ENCODE results near the gene CAT.

Gene CAT

DNA sequence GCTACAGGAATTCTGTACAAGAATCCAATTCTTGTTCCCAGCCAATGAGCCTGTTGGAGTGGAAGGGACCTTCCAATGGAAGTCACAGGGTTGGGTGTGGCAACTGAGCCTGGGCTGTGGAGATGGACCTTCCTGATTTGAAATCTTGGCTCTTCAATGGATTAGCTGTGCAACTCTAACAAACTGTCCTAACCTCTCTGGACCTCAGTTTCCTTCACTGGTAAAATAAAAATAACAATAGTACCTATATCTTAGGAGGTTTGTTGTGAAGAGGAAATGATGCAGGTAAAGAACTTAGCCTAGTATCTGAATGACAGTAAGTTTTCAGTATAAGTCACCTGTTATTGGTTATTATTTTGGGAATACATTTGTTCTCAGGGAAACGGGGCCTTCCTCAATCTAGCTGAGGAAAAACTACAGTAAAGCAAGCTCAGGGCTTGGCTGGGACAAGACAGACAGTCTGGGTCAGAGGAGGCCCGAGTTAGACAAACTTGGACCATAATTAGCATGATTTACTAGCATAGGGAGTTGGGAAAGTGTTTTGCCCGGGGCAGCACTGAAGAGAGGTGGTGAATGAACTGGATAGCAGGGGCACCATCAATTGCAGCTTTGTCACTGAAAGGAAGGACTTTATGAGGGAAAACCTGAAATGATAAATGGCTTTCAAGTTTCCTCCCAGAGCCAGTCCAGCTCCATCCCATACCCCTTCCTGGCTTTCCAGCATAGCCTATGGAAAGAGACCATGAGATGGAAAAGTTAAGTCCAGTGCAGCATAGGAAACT is 61.2 kb downstream of the CAT start:
- Histone ChIP-seq H3K9me3 (ENCODE audit: low read length) (no peaks in the 10 kb centered on the region), H3K27me3 (ENCODE audit: insufficient read depth, low read length) (peaks cover 2% of the 10 kb centered on the region), H3K4me1 (ENCODE audit: insufficient read depth, low read length) (no peaks in the 10 kb centered on the region), H3K36me3 (ENCODE audit: insufficient read depth, low read length) (no peaks in the 10 kb centered on the region), H3K4me3 (ENCODE audit: low read length) (no peak overlapping the region), H2AFZ (ENCODE audit: low read depth, low read length) (no peak overlapping the region)

- H3K4me3 ChIP-seq (ENCODE audit: low read length), result no peak overlapping the region
- peaks cover 2% of the 10 kb centered on the region for H3K27me3 ChIP-seq (ENCODE audit: insufficient read depth, low read length)
- H3K36me3 ChIP-seq (ENCODE audit: insufficient read depth, low read length), result no peaks in the 10 kb centered on the region
- no peaks in the 10 kb centered on the region for H3K4me1 ChIP-seq (ENCODE audit: insufficient read depth, low read length)
- no peaks in the 10 kb centered on the region for H3K9me3 ChIP-seq (ENCODE audit: low read length)
- no peak overlapping the region for H2AFZ ChIP-seq (ENCODE audit: low read depth, low read length)
Observed at GRCh38 chr11:34501500-34501899, 62.8 kb downstream of the CAT start.

- H2AFZ ChIP-seq (ENCODE audit: low read depth, low read length), result no peak overlapping the region
- H3K36me3 ChIP-seq (ENCODE audit: insufficient read depth, low read length), result no peaks in the 10 kb centered on the region
- H3K4me1 ChIP-seq (ENCODE audit: insufficient read depth, low read length), result no peaks in the 10 kb centered on the region
- peaks cover 2% of the 10 kb centered on the region for H3K27me3 ChIP-seq (ENCODE audit: insufficient read depth, low read length)
- no peak overlapping the region for H3K4me3 ChIP-seq (ENCODE audit: low read length)
- no peaks in the 10 kb centered on the region for H3K9me3 ChIP-seq (ENCODE audit: low read length)
Observed at GRCh38 chr11:34501949-34502348, 63.2 kb downstream of the CAT start.

DNA sequence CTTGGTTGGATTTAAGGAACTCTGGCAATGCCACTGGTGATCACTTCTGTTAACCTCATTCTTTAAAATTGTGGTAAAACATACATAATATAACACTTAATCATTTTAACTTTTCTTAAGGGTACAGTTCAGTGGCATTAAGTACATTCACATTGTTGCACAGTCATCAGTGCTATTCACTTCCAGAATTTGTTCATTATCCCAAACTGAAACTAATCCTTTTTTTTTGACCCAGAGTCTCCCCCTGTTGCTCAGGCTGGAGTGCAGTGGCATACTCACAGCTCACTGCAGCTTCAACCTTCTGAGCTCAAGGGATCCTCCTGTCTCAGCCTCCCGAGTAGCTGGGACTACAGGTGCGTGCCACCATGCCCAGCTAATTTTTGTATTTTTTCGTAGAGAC is 64.2 kb downstream of the CAT start:
- no peaks in the 10 kb centered on the region for H3K4me1 ChIP-seq (ENCODE audit: insufficient read depth, low read length)
- no peaks in the 10 kb centered on the region for H3K9me3 ChIP-seq (ENCODE audit: low read length)
- H3K4me3 ChIP-seq (ENCODE audit: low read length), result no peak overlapping the region
- H3K36me3 ChIP-seq (ENCODE audit: insufficient read depth, low read length), result no peaks in the 10 kb centered on the region
- H2AFZ ChIP-seq (ENCODE audit: low read depth, low read length), result no peak overlapping the region
- peaks cover 2% of the 10 kb centered on the region for H3K27me3 ChIP-seq (ENCODE audit: insufficient read depth, low read length)

GRCh38 chr11:34505874-34506273 is 67.1 kb downstream of the CAT start:
- H3K4me1 ChIP-seq (ENCODE audit: insufficient read depth, low read length), result no peaks in the 10 kb centered on the region

DNA sequence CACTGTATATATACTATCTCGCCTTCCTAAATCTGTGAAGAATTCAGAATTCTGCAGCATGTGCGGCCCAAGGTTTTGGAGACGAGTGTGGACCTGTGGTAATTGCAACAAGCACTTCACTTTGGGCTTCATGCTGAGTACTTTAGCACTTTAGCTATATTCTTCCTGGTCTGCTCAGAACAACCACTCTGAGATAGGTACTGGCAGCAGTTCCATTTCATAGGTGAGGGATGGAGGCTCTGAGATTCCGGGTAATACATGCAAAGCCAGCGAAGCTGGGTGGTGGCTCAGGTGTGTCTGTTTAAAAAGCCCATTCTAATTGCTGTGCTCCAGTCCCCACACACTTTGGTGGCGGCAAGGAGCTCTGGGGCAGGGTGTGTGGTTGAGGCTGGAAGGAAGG is 68.4 kb downstream of the CAT start:
- H2AFZ ChIP-seq (ENCODE audit: low read depth, low read length), result no peak overlapping the region
- H3K4me1 ChIP-seq (ENCODE audit: insufficient read depth, low read length), result no peaks in the 10 kb centered on the region
- H3K27me3 ChIP-seq (ENCODE audit: insufficient read depth, low read length), result no peaks in the 10 kb centered on the region
- H3K4me3 ChIP-seq (ENCODE audit: low read length), result no peak overlapping the region
- H3K9me3 ChIP-seq (ENCODE audit: low read length), result no peaks in the 10 kb centered on the region
- no peaks in the 10 kb centered on the region for H3K36me3 ChIP-seq (ENCODE audit: insufficient read depth, low read length)

More at GRCh38 chr11:34505874-34506273, 67.1 kb downstream of the CAT start:
- Histone ChIP-seq H2AFZ (ENCODE audit: low read depth, low read length) (no peak overlapping the region), H3K9me3 (ENCODE audit: low read length) (no peaks in the 10 kb centered on the region), H3K4me3 (ENCODE audit: low read length) (no peak overlapping the region), H3K27me3 (ENCODE audit: insufficient read depth, low read length) (no peaks in the 10 kb centered on the region), H3K36me3 (ENCODE audit: insufficient read depth, low read length) (no peaks in the 10 kb centered on the region)

- Histone ChIP-seq H2AFZ (ENCODE audit: low read depth, low read length) (no peak overlapping the region), H3K9me3 (ENCODE audit: low read length) (no peaks in the 10 kb centered on the region), H3K36me3 (ENCODE audit: insufficient read depth, low read length) (no peaks in the 10 kb centered on the region), H3K4me1 (ENCODE audit: insufficient read depth, low read length) (no peaks in the 10 kb centered on the region), H3K27me3 (ENCODE audit: insufficient read depth, low read length) (no peaks in the 10 kb centered on the region), H3K4me3 (ENCODE audit: low read length) (no peak overlapping the region)
Observed at GRCh38 chr11:34507610-34508009, 68.9 kb downstream of the CAT start.

- Histone ChIP-seq H2AFZ (ENCODE audit: low read depth, low read length) (no peak overlapping the region), H3K4me3 (ENCODE audit: low read length) (no peak overlapping the region), H3K27me3 (ENCODE audit: insufficient read depth, low read length) (no peaks in the 10 kb centered on the region), H3K36me3 (ENCODE audit: insufficient read depth, low read length) (no peaks in the 10 kb centered on the region), H3K4me1 (ENCODE audit: insufficient read depth, low read length) (no peaks in the 10 kb centered on the region), H3K9me3 (ENCODE audit: low read length) (no peaks in the 10 kb centered on the region)
Observed at GRCh38 chr11:34508524-34508923, 69.8 kb downstream of the CAT start.

DNA sequence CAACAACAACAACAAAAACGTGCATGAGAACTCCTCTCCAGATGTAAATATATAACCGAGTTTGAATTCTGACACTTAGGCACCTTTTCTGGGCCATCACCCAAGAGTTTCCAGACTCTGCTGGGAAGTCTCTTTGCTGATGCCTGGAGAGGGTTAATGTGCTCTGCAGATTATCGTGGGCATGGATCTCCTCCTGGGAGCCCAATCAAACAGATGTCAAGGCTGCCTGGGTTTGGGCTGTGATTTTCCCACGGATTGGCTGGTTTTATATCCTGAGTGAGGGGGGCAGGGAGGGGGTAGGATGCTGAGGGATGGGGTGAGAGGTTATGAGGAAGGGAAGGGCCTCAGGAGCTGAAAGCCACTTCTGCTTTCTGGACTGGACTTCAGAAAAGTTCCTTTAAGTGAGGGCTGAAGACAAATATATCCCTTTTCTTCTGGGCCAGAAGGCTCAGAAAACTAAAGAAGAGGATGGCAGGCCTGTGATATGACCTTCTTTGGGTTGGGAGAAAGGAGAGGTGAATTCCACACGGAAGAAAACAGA is 70.7 kb downstream of the CAT start:
- no peak overlapping the region for H3K4me3 ChIP-seq (ENCODE audit: low read length)
- H3K27me3 ChIP-seq (ENCODE audit: insufficient read depth, low read length), result no peaks in the 10 kb centered on the region

DNA sequence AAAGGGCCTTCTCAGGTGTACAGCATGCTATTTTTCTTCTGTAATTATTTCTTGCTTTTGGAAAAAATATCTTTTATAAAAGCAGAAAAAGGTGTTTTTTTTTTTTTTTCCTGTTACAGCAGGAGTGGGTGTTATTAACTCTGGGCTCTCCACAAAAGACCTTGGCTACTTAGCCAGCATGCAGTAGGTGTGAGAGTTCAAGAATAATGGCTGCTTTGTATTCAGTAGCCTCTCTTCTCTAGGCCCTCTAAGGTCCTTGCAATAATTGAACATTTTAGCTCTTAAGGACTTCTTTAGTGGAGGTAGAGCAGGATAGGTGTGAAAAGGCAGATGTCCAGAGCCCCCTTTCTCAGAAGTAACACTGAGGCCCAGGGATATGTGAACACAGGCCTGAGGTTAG is 71.5 kb downstream of the CAT start:
- H3K27me3 ChIP-seq (ENCODE audit: insufficient read depth, low read length), result no peaks in the 10 kb centered on the region
- H2AFZ ChIP-seq (ENCODE audit: low read depth, low read length), result no peak overlapping the region
- H3K36me3 ChIP-seq (ENCODE audit: insufficient read depth, low read length), result no peaks in the 10 kb centered on the region
- H3K9me3 ChIP-seq (ENCODE audit: low read length), result no peaks in the 10 kb centered on the region
- H3K4me3 ChIP-seq (ENCODE audit: low read length), result no peak overlapping the region
- H3K4me1 ChIP-seq (ENCODE audit: insufficient read depth, low read length), result no peaks in the 10 kb centered on the region

More for the DNA sequence above, 70.7 kb downstream of the CAT start:
- H2AFZ ChIP-seq (ENCODE audit: low read depth, low read length), result no peak overlapping the region
- H3K4me1 ChIP-seq (ENCODE audit: insufficient read depth, low read length), result no peaks in the 10 kb centered on the region
- H3K9me3 ChIP-seq (ENCODE audit: low read length), result no peaks in the 10 kb centered on the region
- no peaks in the 10 kb centered on the region for H3K36me3 ChIP-seq (ENCODE audit: insufficient read depth, low read length)

- Histone ChIP-seq H3K4me1 (ENCODE audit: insufficient read depth, low read length) (no peaks in the 10 kb centered on the region), H3K36me3 (ENCODE audit: insufficient read depth, low read length) (no peaks in the 10 kb centered on the region), H3K27me3 (ENCODE audit: insufficient read depth, low read length) (no peaks in the 10 kb centered on the region), H3K9me3 (ENCODE audit: low read length) (no peaks in the 10 kb centered on the region), H3K4me3 (ENCODE audit: low read length) (no peak overlapping the region), H2AFZ (ENCODE audit: low read depth, low read length) (no peak overlapping the region)
Observed at GRCh38 chr11:34510673-34511072, 71.9 kb downstream of the CAT start.

GRCh38 chr11:34512840-34513681 is 74.3 kb downstream of the CAT start:
- Histone ChIP-seq H2AFZ (ENCODE audit: low read depth, low read length) (no peak overlapping the region), H3K27me3 (ENCODE audit: insufficient read depth, low read length) (no peaks in the 10 kb centered on the region), H3K4me3 (ENCODE audit: low read length) (no peak overlapping the region), H3K36me3 (ENCODE audit: insufficient read depth, low read length) (no peaks in the 10 kb centered on the region), H3K9me3 (ENCODE audit: low read length) (no peaks in the 10 kb centered on the region), H3K4me1 (ENCODE audit: insufficient read depth, low read length) (no peaks in the 10 kb centered on the region)

DNA sequence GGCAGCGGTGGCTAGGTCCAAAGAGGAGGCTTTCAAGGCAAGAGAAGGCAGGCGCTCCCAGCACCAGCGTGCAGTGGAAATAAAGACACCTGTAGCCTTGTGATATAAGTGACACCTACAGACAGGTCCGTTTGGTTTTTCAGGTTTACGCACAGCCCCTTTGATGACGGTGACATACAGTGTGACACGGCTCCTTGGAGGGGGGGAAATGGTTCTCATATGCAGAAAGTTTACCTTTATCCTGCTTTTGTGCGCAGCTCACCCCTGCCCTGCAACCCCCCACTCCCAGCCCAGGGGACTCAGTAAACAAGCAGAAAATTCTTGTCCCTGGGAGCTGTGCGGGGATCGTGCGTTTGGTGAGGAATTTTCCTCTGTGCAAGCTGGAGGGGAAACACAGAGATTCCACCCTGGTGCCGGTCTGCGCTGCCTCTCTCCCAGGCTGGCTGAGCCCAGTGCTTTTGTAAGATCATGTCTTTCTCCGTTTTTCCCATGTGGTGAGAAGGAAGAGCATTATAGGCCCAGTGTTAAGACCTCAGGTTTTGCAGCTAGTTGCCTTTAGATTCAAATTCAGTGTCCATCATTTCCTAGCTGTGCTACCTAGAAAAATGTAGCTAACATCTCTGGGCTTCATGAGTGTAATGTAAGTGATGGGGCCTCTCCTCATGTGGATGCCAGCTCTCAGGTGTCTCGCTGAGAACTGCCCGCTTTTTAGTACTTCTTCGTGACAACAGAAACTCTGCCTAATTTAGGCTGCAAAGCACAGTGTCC is 75.1 kb downstream of the CAT start, which contains the start of gene ELF5:
TSS of gene ELF5 (minus strand) at position 113 of the 768 bp plus-strand sequence. CDS start 8,045 bp downstream, outside the sequence.
- no peaks in the 10 kb centered on the region for H3K9me3 ChIP-seq (ENCODE audit: low read length)
- no peaks in the 10 kb centered on the region for H3K27me3 ChIP-seq (ENCODE audit: insufficient read depth, low read length)
- no peaks in the 10 kb centered on the region for H3K4me1 ChIP-seq (ENCODE audit: insufficient read depth, low read length)
- no peak within 1 kb of the TSS for H3K4me3 ChIP-seq (ENCODE audit: low read length)
- no peaks in the 10 kb centered on the region for H3K36me3 ChIP-seq (ENCODE audit: insufficient read depth, low read length)
- no peak within 1 kb of the TSS for H2AFZ ChIP-seq (ENCODE audit: low read depth, low read length)

Measured in neuron (in vitro differentiated cells).